KMS-11 (cell line): ENCODE data around the gene SF3B3.

Experiments
- H2AFZ ChIP-seq: fragments of 200-600 bp; sonication (generic); 2 replicates; pipeline ENCODE4 v1.6.1; 2016; ENCODE audit warnings: antibody characterized with exemption, mixed run types, low read depth
- H3K27ac ChIP-seq: fragments of 200-600 bp; sonication (generic); 2 replicates; pipeline ENCODE4 v1.6.1; 2016; ENCODE audit warnings: mild to moderate bottlenecking, mixed run types
- H3K27me3 ChIP-seq: fragments of 200-600 bp; sonication (generic); 2 replicates; pipeline ENCODE4 v1.6.1; 2017; ENCODE audit warnings: mild to moderate bottlenecking, low read depth, mixed run types, moderate library complexity; ENCODE audit not compliant: insufficient read depth
- H3K36me3 ChIP-seq: fragments of 200-600 bp; sonication (generic); 2 replicates; pipeline ENCODE4 v1.6.1; 2017; ENCODE audit warnings: mild to moderate bottlenecking, mixed run types; ENCODE audit not compliant: insufficient read depth
- H3K4me1 ChIP-seq: fragments of 200-600 bp; sonication (generic); 2 replicates; pipeline ENCODE4 v1.6.1; 2016; ENCODE audit warnings: mild to moderate bottlenecking, low read depth, mixed run types; ENCODE audit not compliant: poor library complexity, severe bottlenecking
- H3K4me2 ChIP-seq: fragments of 200-600 bp; sonication (generic); 2 replicates; pipeline ENCODE4 v1.7.0; 2016; ENCODE audit warnings: mild to moderate bottlenecking, mixed run types
- H3K4me3 ChIP-seq: fragments of 200-600 bp; sonication (generic); IDR thresholded peaks from 2 replicates; pipeline ENCODE4 v1.6.1; 2017; ENCODE audit warnings: low read depth, low read length, mixed read lengths; ENCODE audit not compliant: insufficient read depth
- H3K79me2 ChIP-seq: fragments of 200-600 bp; sonication (generic); 2 replicates; pipeline ENCODE4 v1.6.1; 2016; ENCODE audit warnings: low read depth, mixed run types; ENCODE audit not compliant: insufficient read depth
- H3K9ac ChIP-seq: fragments of 200-600 bp; sonication (generic); 2 replicates; pipeline ENCODE4 v1.6.1; 2016; ENCODE audit warnings: mild to moderate bottlenecking, mixed run types
- H4K20me1 ChIP-seq: fragments of 200-600 bp; sonication (generic); 2 replicates; pipeline ENCODE4 v1.6.1; 2016; ENCODE audit warnings: mild to moderate bottlenecking, mixed run types; ENCODE audit not compliant: insufficient read depth
- TF ChIP-seq, protein P1 (sequence below): fragments of 200-600 bp; sonication (generic); conservative IDR thresholded peaks from 2 replicates; pipeline ENCODE4 v1.6.1; 2017; ENCODE audit warnings: low read depth, mild to moderate bottlenecking, antibody characterized with exemption, low read length, moderate library complexity, mixed read lengths

SF3B3 gene

DNA sequence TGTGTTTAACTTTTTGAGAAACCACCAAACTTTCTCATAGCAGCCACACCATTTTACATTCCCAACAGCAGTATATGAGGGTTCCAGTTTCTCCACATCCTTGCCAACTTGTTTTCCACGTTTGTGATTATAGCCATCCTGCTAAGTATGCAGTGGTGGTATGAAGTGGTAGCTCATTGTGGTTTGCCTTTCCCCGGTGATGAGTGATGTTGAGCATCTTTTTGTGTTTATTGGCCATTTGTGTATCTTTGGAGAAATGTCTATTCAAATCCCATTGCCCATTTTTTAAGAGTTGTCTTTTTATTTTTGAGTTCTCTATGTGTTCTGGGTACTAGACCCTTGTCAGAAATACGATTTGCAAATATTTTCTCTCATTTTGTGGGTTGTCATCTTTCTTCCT lies 17.4 kb downstream of the SF3B3 start:
- Histone ChIP-seq H3K27ac (no peak overlapping the region), H3K36me3 (peaks cover 70% of the 10 kb centered on the region; the same call in 1 of the 2 replicates), H3K4me1 (no peaks in the 10 kb centered on the region), H3K9ac (no peak overlapping the region), H2AFZ (no peak overlapping the region), H3K4me2 (no peak overlapping the region), H4K20me1 (0 out of 2 replicates have a peak, but pooled peaks cover 10% of the 10 kb centered on the region), H3K79me2 (peaks cover 70% of the 10 kb centered on the region), H3K27me3 (no peaks in the 10 kb centered on the region), H3K4me3 (no peak overlapping the region)
- TF ChIP-seq, protein P1, sequence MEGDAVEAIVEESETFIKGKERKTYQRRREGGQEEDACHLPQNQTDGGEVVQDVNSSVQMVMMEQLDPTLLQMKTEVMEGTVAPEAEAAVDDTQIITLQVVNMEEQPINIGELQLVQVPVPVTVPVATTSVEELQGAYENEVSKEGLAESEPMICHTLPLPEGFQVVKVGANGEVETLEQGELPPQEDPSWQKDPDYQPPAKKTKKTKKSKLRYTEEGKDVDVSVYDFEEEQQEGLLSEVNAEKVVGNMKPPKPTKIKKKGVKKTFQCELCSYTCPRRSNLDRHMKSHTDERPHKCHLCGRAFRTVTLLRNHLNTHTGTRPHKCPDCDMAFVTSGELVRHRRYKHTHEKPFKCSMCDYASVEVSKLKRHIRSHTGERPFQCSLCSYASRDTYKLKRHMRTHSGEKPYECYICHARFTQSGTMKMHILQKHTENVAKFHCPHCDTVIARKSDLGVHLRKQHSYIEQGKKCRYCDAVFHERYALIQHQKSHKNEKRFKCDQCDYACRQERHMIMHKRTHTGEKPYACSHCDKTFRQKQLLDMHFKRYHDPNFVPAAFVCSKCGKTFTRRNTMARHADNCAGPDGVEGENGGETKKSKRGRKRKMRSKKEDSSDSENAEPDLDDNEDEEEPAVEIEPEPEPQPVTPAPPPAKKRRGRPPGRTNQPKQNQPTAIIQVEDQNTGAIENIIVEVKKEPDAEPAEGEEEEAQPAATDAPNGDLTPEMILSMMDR = no peak

DNA sequence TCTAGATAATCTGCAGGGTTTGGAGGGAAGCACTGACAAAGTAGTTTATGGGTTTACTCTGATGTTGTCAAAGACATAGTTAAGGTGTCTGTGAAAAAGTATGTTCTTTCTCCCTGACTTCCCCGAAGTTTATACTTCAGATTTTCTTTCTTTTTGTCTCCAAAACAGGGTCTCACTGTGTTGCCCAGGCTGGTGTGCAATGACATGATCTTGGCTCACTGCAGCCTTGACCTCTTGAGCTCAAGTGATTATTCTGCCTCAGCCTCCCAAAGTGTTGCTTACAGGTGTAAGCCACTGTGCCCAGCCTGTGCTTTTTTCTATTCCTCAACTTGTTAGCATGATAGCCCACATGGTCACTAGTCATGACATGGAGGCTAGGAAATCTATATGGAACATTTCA lies 20.9 kb downstream of the SF3B3 start:
- Histone ChIP-seq H3K4me2 (no peak overlapping the region), H3K36me3 (peaks cover 50% of the 10 kb centered on the region; the same call in 1 of the 2 replicates), H3K4me1 (no peaks in the 10 kb centered on the region), H4K20me1 (0 out of 2 replicates have a peak, but pooled peaks cover 5% of the 10 kb centered on the region), H2AFZ (no peak overlapping the region), H3K4me3 (no peak overlapping the region), H3K9ac (no peak overlapping the region), H3K27ac (no peak overlapping the region), H3K79me2 (peaks cover 61% of the 10 kb centered on the region), H3K27me3 (no peaks in the 10 kb centered on the region)
- TF ChIP-seq, protein P1 = no peak

DNA sequence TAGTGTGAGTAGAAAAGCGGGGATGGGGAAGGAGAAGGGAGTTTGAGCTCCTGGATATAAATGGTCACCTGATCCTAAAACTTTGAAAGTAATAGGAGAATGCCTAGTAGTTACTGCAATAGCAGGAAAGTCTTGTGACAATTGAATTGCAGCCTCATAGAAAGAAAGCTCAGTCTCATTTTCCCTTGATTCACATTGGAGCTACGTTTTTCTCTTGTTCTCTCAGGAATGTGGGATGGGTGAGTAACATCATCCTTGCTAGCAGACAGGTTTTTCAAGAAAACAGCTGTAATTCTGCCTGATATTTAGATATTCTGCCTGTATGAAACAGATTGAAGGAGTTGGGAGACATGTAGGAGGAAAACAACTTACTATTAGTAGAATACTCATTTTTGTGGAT lies 25.3 kb downstream of the SF3B3 start:
- H3K4me3 ChIP-seq = no peak overlapping the region
- H3K4me2 ChIP-seq = no peak overlapping the region
- H3K79me2 ChIP-seq = peaks cover 47% of the 10 kb centered on the region; the same call in 1 of the 2 replicates
- H3K36me3 ChIP-seq = peaks cover 25% of the 10 kb centered on the region
- TF ChIP-seq, protein P1 = no peak
- no peaks in the 10 kb centered on the region for H3K4me1 ChIP-seq
- H4K20me1 ChIP-seq = peaks cover 16% of the 10 kb centered on the region; the same call in 1 of the 2 replicates
- no peaks in the 10 kb centered on the region for H3K27me3 ChIP-seq
- no peak overlapping the region for H2AFZ ChIP-seq
- H3K27ac ChIP-seq = no peak overlapping the region
- H3K9ac ChIP-seq = no peak overlapping the region

DNA sequence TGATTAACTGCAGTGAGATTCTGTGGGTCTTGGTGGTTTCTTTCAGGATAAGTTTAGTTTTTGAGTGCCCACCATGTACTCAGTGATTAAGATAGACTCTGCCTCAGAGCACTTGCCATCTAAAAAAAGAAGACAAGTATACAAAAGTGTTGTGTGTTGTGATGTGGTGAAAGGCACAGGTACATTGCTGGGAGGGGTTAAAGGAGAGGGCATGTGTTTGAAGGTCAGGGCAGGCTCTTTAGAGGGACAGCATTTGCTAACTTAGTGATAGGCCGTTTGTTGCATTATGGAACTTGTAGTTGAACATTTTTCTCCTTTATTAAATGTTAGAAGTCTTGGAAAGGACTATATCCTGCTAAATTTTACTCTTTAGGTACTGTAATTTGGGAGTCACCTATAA lies 26.5 kb downstream of the SF3B3 start:
- H3K36me3 ChIP-seq = peaks cover 25% of the 10 kb centered on the region
- no peaks in the 10 kb centered on the region for H3K27me3 ChIP-seq
- no peak overlapping the region for H3K27ac ChIP-seq
- TF ChIP-seq, protein P1 = no peak
- H4K20me1 ChIP-seq = peaks cover 16% of the 10 kb centered on the region; the same call in 1 of the 2 replicates
- no peak overlapping the region for H3K4me2 ChIP-seq
- no peak overlapping the region for H3K9ac ChIP-seq
- no peak overlapping the region for H2AFZ ChIP-seq
- H3K4me1 ChIP-seq = no peaks in the 10 kb centered on the region
- no peak overlapping the region for H3K4me3 ChIP-seq
- peaks cover 47% of the 10 kb centered on the region; the same call in 1 of the 2 replicates for H3K79me2 ChIP-seq
